Measurements from ENCODE around the gene USHBP1. TPM values are rescaled to one million over a fixed set of nuclear protein-coding genes. Genes with fewer than 3 reads are reported as not detected.

Gene USHBP1
- total RNA-seq, 1 donor from 2014 or later: not detected

DNA sequence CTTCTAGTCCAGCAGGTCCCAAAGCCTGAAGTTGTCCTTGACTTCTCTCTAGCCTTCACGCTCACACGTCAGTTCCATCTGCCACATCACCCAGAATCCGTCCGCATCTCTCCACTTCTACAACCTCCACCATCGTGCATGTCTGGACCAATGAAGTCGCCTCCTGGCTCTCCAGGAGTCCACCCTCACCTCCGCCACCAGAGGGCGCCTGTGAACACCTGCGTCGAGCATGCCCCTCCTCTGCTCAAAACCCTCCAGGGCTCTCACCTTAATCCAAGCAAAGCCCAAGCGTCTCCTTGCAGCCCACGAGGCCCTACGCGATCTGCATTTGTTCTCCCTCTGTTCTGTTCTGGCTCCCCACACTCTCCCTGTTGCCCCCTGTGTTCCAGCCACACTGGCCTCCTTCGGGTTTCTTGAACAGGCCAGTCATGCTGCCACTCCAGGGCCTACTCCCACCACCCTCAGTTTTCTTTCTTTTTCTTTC, 3.7 kb downstream of the USHBP1 start:
- no peak overlapping the region for H3K4me3 ChIP-seq (ENCODE audit: low read depth, low read length)
- TF ChIP-seq, protein P1, sequence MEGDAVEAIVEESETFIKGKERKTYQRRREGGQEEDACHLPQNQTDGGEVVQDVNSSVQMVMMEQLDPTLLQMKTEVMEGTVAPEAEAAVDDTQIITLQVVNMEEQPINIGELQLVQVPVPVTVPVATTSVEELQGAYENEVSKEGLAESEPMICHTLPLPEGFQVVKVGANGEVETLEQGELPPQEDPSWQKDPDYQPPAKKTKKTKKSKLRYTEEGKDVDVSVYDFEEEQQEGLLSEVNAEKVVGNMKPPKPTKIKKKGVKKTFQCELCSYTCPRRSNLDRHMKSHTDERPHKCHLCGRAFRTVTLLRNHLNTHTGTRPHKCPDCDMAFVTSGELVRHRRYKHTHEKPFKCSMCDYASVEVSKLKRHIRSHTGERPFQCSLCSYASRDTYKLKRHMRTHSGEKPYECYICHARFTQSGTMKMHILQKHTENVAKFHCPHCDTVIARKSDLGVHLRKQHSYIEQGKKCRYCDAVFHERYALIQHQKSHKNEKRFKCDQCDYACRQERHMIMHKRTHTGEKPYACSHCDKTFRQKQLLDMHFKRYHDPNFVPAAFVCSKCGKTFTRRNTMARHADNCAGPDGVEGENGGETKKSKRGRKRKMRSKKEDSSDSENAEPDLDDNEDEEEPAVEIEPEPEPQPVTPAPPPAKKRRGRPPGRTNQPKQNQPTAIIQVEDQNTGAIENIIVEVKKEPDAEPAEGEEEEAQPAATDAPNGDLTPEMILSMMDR (conservative IDR thresholded peaks at IDR 0.05; ENCODE audit: low read depth, low read length): peak; percentile 87
- DNase-seq (ENCODE audit: low read depth): no peak

DNA sequence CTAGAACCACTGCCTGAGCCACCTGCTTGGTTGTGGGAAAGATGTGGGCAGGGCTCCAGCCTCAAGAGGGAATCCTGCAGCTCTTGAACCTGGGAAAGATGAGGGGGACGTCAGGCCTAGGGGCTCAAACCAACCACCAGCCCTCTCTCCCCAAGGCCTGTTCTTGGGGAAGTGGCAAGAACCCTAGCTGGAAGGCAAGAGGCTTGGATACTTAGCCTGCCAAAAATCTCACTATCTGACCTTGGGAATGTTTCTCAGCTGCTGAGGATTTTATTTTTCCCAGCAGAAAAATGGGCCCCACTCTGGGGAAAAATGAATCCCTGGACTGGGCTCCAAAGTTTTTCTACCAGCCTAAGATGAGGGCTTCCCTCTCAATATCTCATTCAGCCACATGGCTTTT, 4.6 kb downstream of the USHBP1 start:
- TF ChIP-seq, protein P1 (conservative IDR thresholded peaks at IDR 0.05; ENCODE audit: low read depth, low read length): no peak
- no peak for DNase-seq (ENCODE audit: low read depth)
- no peak overlapping the region for H3K4me3 ChIP-seq (ENCODE audit: low read depth, low read length)

DNA sequence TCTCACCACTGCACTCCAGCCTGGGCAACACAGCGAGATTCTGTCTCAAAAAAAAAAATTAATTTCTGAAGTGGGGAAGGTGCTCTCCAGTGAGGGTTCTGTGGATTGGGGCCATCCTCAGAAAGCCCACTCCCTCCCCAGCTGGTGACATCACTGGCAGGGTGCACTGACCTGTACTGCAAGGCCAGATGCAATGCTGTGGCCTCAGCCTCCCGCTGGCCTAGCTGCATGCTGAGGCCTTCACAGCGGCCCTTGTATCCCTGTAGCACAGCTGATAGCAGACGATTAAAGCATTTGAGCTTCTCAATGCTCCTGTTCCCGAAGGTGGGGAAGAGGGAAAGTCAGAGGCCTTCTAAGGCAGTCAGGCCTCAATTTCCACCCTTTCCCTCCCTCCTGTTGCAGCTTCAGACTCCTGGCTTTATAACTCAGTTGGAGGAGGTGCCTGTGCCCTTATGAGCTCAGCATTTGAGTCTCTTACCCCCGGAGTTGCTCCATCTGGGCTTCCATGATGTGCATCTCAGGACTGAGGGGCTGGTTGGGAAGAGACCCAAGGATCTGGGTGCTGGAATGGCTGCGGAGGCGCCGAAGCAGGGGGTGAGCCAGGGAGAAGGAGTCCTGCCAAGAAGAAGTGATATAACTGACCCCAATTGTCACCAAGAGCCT, 5.3 kb downstream of the USHBP1 start:
- no peak overlapping the region for H3K4me3 ChIP-seq (ENCODE audit: low read depth, low read length)
- TF ChIP-seq, protein P1 (conservative IDR thresholded peaks at IDR 0.05; ENCODE audit: low read depth, low read length): no peak
- no peak for DNase-seq (ENCODE audit: low read depth)

DNA sequence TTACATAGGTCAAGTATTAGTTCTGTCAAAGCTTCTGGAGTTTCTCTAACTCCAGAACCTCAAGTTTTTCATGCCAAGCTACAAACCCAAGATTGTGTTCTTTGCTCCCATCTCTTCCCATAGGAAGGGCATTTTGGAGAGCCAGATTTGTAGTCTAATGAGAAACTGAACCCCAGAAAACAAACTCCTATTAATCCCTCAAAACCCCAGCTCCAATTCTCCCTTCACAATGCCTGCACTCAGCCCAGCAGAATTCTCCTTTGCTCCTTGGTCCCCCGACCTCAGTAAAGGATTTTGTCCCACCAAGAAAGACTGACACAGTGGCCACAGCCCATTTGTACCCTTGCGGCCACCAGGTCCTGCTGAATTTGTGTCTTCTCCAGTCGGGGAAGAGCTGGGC, 8.4 kb downstream of the USHBP1 start:
- TF ChIP-seq, protein P1 (conservative IDR thresholded peaks at IDR 0.05; ENCODE audit: low read depth, low read length): no peak
- DNase-seq (ENCODE audit: low read depth): no peak
- no peak overlapping the region for H3K4me3 ChIP-seq (ENCODE audit: low read depth, low read length)

DNA sequence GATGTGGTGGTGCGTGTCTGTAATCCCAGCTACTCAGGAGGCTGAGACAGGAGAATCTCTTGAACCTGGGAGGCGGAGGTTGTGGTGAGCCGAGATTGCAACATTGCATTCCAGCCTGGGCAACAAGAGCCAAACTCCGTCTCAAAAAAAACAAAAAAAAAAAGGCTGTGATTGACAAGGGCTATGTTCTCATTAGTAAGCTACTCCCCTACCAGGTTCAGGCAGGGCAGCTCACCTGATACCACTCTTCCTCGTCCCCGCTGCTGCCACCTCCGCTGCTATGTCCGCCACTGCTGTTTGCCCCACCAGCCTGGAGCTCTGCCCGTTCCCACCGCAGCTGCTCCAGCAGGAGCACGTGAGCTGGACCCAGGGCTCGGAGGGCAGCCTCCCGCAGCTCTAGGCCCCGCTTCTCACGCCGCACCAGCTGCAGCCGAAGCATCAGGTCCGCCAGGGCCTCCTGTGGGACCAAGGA, 9.4 kb downstream of the USHBP1 start:
- DNase-seq (ENCODE audit: low read depth): no peak
- H3K4me3 ChIP-seq (ENCODE audit: low read depth, low read length): no peak overlapping the region
- TF ChIP-seq, protein P1 (conservative IDR thresholded peaks at IDR 0.05; ENCODE audit: low read depth, low read length): no peak

DNA sequence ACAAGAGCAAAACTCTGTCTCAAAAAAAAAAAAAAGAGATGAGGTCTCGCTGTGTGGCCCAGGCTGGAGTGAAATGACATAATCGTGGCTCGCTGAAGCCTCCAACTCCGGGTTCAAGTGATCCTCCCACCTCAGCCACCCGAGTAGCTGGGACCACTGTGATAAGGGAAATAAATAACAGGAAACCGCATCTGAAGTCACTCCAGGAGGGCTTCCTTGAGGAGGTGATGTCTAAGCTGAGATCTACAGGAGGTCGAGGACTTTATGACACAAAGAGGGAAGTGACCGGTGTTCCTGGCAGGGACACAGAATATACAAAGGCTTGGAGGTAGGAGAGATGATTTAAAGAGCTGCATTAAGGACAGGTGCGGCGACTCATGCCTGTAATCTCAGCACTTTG, 9.9 kb downstream of the USHBP1 start:
- TF ChIP-seq, protein P1 (conservative IDR thresholded peaks at IDR 0.05; ENCODE audit: low read depth, low read length): no peak
- H3K4me3 ChIP-seq (ENCODE audit: low read depth, low read length): no peak overlapping the region
- no peak for DNase-seq (ENCODE audit: low read depth)
